HG03064 (cell line): ENCODE measurements around the gene ST7.

Source experiments
- ATAC-seq: cut with Tn5 transposase; IDR thresholded peaks from one replicate; pipeline ENCODE4 v1.9.1; 2021; ENCODE audit warnings: low read depth; ENCODE audit not compliant: unreplicated experiment

ST7 gene

GRCh38 chr7:117085275-117085674 is 132.0 kb downstream of the ST7 start:
- no peak for ATAC-seq

GRCh38 chr7:117085769-117086463 is 132.6 kb downstream of the ST7 start:
- no peak for ATAC-seq

- ATAC-seq, result no peak
Observed at GRCh38 chr7:117086788-117087187, 133.5 kb downstream of the ST7 start.

GRCh38 chr7:117087639-117088396 is 134.5 kb downstream of the ST7 start:
- ATAC-seq, result no peak

- no peak for ATAC-seq
Observed at GRCh38 chr7:117088623-117089194, 135.4 kb downstream of the ST7 start.

GRCh38 chr7:117090791-117091190 is 137.5 kb downstream of the ST7 start:
- ATAC-seq, result no peak

GRCh38 chr7:117091721-117092120 is 138.4 kb downstream of the ST7 start:
- ATAC-seq, result no peak

- no peak for ATAC-seq
Observed at GRCh38 chr7:117092785-117093184, 139.5 kb downstream of the ST7 start.

- no peak for ATAC-seq
Observed at GRCh38 chr7:117094457-117094856, 141.2 kb downstream of the ST7 start.

- ATAC-seq, result no peak
Observed at GRCh38 chr7:117095055-117095454, 141.8 kb downstream of the ST7 start.

GRCh38 chr7:117096330-117096729 is 143.0 kb downstream of the ST7 start:
- no peak for ATAC-seq

- no peak for ATAC-seq
Observed at GRCh38 chr7:117096942-117097341, 143.6 kb downstream of the ST7 start.

GRCh38 chr7:117097860-117098259 is 144.6 kb downstream of the ST7 start:
- no peak for ATAC-seq

- ATAC-seq, result no peak
Observed at GRCh38 chr7:117098457-117098856, 145.2 kb downstream of the ST7 start.

- no peak for ATAC-seq
Observed at GRCh38 chr7:117101026-117101425, 147.7 kb downstream of the ST7 start.

GRCh38 chr7:117110480-117111315 is 157.4 kb downstream of the ST7 start:
- peak; percentile 98 for ATAC-seq

GRCh38 chr7:117111535-117111934 is 158.2 kb downstream of the ST7 start:
- no peak for ATAC-seq

GRCh38 chr7:117112640-117113039 is 159.3 kb downstream of the ST7 start:
- no peak for ATAC-seq

- ATAC-seq, result no peak
Observed at GRCh38 chr7:117113871-117114270, 160.6 kb downstream of the ST7 start.

GRCh38 chr7:117114272-117114671 is 161.0 kb downstream of the ST7 start:
- ATAC-seq, result no peak

GRCh38 chr7:117116211-117116610 is 162.9 kb downstream of the ST7 start:
- no peak for ATAC-seq
